ENCODE measurements around the gene SFXN1. TPM values are rescaled to one million over a fixed set of nuclear protein-coding genes. Genes with fewer than 3 reads are reported as not detected.

Gene SFXN1
- total and polyA plus RNA-seq, 4 donors, result 47.3 to 241 (median 53.7) TPM

- Histone ChIP-seq H3K36me3 (ENCODE audit: control insufficient read depth in 4 of 4, insufficient read depth in 3 of 4, low read depth in 1 of 4, low read length in 3 of 4) (no peaks in the 10 kb centered on the region), H3K4me3 (ENCODE audit: low read depth in 1 of 3, low read length in 3 of 3) (no peak overlapping the region), H3K27ac (ENCODE audit: low read depth in 1 of 2, low read length in 2 of 2) (no peak overlapping the region), H3K9ac (ENCODE audit: low read depth in 1 of 2, low read length in 2 of 2) (no peak overlapping the region), H3K27me3 (ENCODE audit: control insufficient read depth in 4 of 4, insufficient read depth in 4 of 4, low read length in 3 of 4) (peaks cover 0 to 8% (median 0%) of the 10 kb centered on the region in 4 donors), H3K4me1 (ENCODE audit: control insufficient read depth in 4 of 4, insufficient read depth in 4 of 4, low read length in 3 of 4) (no peaks in the 10 kb centered on the region), H3K9me3 (ENCODE audit: control insufficient read depth in 4 of 4, low read length in 3 of 4) (peaks cover 0 to 4% (median 0%) of the 10 kb centered on the region in 4 donors)
- no peak for DNase-seq (ENCODE audit: low spot score)
- TF ChIP-seq SP1 (IDR thresholded peaks at IDR 0.05) (no peak), MAX (IDR thresholded peaks at IDR 0.05) (no peak), FOXA2 (IDR thresholded peaks at IDR 0.05) (no peak), RXRA (IDR thresholded peaks at IDR 0.05) (no peak), EGR1 (IDR thresholded peaks at IDR 0.05; ENCODE audit: low read depth in 2 of 2) (no peak), JUND (IDR thresholded peaks at IDR 0.05) (no peak), TAF1 (conservative IDR thresholded peaks at IDR 0.05) (no peak), HNF4G (IDR thresholded peaks at IDR 0.05) (no peak)
- TF ChIP-seq, protein P1, sequence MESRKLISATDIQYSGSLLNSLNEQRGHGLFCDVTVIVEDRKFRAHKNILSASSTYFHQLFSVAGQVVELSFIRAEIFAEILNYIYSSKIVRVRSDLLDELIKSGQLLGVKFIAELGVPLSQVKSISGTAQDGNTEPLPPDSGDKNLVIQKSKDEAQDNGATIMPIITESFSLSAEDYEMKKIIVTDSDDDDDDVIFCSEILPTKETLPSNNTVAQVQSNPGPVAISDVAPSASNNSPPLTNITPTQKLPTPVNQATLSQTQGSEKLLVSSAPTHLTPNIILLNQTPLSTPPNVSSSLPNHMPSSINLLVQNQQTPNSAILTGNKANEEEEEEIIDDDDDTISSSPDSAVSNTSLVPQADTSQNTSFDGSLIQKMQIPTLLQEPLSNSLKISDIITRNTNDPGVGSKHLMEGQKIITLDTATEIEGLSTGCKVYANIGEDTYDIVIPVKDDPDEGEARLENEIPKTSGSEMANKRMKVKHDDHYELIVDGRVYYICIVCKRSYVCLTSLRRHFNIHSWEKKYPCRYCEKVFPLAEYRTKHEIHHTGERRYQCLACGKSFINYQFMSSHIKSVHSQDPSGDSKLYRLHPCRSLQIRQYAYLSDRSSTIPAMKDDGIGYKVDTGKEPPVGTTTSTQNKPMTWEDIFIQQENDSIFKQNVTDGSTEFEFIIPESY (IDR thresholded peaks at IDR 0.05), result no peak
- TF ChIP-seq, protein P2, sequence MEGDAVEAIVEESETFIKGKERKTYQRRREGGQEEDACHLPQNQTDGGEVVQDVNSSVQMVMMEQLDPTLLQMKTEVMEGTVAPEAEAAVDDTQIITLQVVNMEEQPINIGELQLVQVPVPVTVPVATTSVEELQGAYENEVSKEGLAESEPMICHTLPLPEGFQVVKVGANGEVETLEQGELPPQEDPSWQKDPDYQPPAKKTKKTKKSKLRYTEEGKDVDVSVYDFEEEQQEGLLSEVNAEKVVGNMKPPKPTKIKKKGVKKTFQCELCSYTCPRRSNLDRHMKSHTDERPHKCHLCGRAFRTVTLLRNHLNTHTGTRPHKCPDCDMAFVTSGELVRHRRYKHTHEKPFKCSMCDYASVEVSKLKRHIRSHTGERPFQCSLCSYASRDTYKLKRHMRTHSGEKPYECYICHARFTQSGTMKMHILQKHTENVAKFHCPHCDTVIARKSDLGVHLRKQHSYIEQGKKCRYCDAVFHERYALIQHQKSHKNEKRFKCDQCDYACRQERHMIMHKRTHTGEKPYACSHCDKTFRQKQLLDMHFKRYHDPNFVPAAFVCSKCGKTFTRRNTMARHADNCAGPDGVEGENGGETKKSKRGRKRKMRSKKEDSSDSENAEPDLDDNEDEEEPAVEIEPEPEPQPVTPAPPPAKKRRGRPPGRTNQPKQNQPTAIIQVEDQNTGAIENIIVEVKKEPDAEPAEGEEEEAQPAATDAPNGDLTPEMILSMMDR (IDR thresholded peaks at IDR 0.05; ENCODE audit: low read depth, low read length, missing input control), result no peak
- TF ChIP-seq, protein P3, sequence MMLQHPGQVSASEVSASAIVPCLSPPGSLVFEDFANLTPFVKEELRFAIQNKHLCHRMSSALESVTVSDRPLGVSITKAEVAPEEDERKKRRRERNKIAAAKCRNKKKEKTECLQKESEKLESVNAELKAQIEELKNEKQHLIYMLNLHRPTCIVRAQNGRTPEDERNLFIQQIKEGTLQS (IDR thresholded peaks at IDR 0.05), result no peak
- TF ChIP-seq, protein P4, sequence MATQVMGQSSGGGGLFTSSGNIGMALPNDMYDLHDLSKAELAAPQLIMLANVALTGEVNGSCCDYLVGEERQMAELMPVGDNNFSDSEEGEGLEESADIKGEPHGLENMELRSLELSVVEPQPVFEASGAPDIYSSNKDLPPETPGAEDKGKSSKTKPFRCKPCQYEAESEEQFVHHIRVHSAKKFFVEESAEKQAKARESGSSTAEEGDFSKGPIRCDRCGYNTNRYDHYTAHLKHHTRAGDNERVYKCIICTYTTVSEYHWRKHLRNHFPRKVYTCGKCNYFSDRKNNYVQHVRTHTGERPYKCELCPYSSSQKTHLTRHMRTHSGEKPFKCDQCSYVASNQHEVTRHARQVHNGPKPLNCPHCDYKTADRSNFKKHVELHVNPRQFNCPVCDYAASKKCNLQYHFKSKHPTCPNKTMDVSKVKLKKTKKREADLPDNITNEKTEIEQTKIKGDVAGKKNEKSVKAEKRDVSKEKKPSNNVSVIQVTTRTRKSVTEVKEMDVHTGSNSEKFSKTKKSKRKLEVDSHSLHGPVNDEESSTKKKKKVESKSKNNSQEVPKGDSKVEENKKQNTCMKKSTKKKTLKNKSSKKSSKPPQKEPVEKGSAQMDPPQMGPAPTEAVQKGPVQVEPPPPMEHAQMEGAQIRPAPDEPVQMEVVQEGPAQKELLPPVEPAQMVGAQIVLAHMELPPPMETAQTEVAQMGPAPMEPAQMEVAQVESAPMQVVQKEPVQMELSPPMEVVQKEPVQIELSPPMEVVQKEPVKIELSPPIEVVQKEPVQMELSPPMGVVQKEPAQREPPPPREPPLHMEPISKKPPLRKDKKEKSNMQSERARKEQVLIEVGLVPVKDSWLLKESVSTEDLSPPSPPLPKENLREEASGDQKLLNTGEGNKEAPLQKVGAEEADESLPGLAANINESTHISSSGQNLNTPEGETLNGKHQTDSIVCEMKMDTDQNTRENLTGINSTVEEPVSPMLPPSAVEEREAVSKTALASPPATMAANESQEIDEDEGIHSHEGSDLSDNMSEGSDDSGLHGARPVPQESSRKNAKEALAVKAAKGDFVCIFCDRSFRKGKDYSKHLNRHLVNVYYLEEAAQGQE (IDR thresholded peaks at IDR 0.05), result no peak
- WGBS, result 66% methylated on average over 4 of the region's 4 CpGs
These were observed 94.5 kb downstream of the SFXN1 start for GRCh38 chr5:175572886-175573285.

DNA sequence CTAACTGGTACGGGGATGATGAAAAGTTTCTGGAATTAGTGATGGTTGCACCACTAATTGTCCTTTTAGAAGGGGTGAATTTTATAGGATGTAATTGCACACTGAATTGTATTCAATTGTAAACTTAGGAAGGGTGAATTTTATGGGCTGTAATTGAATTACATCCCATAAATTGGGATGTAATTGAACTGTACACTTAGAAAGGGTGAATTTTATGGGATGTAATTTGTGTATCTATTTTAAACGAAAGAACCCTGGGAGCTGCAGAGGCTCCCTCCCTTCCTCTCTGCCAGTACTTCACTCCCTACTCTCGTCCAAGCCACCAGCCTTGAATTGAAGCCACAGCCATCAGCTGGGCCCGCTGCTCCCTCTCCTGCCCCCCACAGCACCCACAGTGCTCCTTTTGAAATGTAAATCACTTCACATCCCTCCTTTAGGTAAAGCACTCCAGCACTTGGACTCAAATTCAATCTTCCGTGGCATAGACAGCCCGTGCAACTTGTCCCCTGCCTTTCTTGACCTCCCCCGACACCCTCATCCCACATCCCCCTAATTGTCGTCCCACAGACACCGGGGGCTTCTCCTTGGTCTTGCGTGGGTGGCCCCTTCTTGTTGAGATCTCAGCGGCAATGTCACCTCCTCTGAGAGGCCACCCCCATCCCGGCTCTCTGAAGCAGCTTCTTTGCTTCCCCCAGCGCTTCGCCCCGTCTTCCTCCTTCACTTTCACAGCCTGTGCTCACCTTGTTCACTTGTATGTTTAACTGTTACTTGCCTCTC is 95.3 kb downstream of the SFXN1 start:
- Histone ChIP-seq H3K4me1 (ENCODE audit: control insufficient read depth in 4 of 4, insufficient read depth in 4 of 4, low read length in 3 of 4) (no peaks in the 10 kb centered on the region), H3K4me3 (ENCODE audit: low read depth in 1 of 3, low read length in 3 of 3) (no peak overlapping the region), H3K27me3 (ENCODE audit: control insufficient read depth in 4 of 4, insufficient read depth in 4 of 4, low read length in 3 of 4) (peaks cover 0 to 8% (median 0%) of the 10 kb centered on the region in 4 donors), H3K9ac (ENCODE audit: low read depth in 1 of 2, low read length in 2 of 2) (no peak overlapping the region), H3K9me3 (ENCODE audit: control insufficient read depth in 4 of 4, low read length in 3 of 4) (peaks cover 0 to 4% (median 0%) of the 10 kb centered on the region in 4 donors), H3K27ac (ENCODE audit: low read depth in 1 of 2, low read length in 2 of 2) (no peak overlapping the region), H3K36me3 (ENCODE audit: control insufficient read depth in 4 of 4, insufficient read depth in 3 of 4, low read depth in 1 of 4, low read length in 3 of 4) (no peaks in the 10 kb centered on the region)
- WGBS, result 38% methylated on average over 15 of the region's 15 CpGs
- no peak for TF ChIP-seq JUND (IDR thresholded peaks at IDR 0.05)
- no peak for TF ChIP-seq FOXA2 (IDR thresholded peaks at IDR 0.05)
- no peak for TF ChIP-seq HNF4A (conservative IDR thresholded peaks at IDR 0.05)
- TF ChIP-seq, protein P4 (IDR thresholded peaks at IDR 0.05), result no peak
- TF ChIP-seq EGR1 (IDR thresholded peaks at IDR 0.05; ENCODE audit: low read depth in 2 of 2), result no peak
- TF ChIP-seq YY1 (IDR thresholded peaks at IDR 0.05), result no peak
- DNase-seq (ENCODE audit: low spot score), result no peak

Measured in liver (tissue), 9 donors.